ENCODE measurements around the gene PITPNC1. TPM values are rescaled to one million over a fixed set of nuclear protein-coding genes. Genes with fewer than 3 reads are reported as not detected.

PITPNC1 gene
- polyA plus RNA-seq, 1 donor from 2014 or later = 18.8 TPM

DNA sequence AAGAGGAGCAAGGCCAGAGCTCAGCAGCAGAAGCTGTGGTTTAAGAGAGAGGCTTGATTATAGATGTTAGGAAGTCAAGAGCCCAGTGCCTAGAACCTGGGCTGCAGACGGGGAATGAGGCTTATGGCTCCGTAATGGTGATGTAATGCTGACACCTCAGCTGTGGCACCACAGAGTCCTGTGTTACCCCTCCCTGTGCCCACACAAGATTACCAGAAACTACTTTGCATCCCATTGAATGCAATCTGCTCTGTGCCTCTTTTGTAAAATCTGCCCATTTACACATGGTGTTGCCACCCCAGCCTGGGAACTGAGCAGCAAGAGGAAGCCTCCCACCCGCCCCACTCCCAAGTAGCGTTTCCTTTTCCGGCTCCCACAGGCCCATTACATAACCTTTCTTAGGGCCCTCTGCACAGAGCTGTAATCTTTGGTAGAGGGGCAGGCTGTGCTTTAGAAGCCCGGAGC, 57.0 kb downstream of the PITPNC1 start:
- no peak overlapping the region for H2AFZ ChIP-seq (ENCODE audit: low read depth, low read length)
- H3K4me2 ChIP-seq (ENCODE audit: low read length) = no peak overlapping the region
- H3K4me3 ChIP-seq (ENCODE audit: low read length) = no peak overlapping the region
- no peaks in the 10 kb centered on the region for H3K36me3 ChIP-seq (ENCODE audit: insufficient read depth, low read length)
- H3K9me3 ChIP-seq (ENCODE audit: low read length) = no peaks in the 10 kb centered on the region
- H3F3A ChIP-seq (ENCODE audit: insufficient read depth, low read length, poor library complexity, severe bottlenecking) = no peaks in the 10 kb centered on the region
- no peaks in the 10 kb centered on the region for H4K20me1 ChIP-seq (ENCODE audit: insufficient read depth)
- no peaks in the 10 kb centered on the region for H3K9me2 ChIP-seq (ENCODE audit: insufficient read depth, low read length)
- H3K9ac ChIP-seq (ENCODE audit: low read length) = no peak overlapping the region
- H3K27ac ChIP-seq (ENCODE audit: low read length) = no peak overlapping the region
- TF ChIP-seq, protein P1, sequence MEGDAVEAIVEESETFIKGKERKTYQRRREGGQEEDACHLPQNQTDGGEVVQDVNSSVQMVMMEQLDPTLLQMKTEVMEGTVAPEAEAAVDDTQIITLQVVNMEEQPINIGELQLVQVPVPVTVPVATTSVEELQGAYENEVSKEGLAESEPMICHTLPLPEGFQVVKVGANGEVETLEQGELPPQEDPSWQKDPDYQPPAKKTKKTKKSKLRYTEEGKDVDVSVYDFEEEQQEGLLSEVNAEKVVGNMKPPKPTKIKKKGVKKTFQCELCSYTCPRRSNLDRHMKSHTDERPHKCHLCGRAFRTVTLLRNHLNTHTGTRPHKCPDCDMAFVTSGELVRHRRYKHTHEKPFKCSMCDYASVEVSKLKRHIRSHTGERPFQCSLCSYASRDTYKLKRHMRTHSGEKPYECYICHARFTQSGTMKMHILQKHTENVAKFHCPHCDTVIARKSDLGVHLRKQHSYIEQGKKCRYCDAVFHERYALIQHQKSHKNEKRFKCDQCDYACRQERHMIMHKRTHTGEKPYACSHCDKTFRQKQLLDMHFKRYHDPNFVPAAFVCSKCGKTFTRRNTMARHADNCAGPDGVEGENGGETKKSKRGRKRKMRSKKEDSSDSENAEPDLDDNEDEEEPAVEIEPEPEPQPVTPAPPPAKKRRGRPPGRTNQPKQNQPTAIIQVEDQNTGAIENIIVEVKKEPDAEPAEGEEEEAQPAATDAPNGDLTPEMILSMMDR (IDR thresholded peaks at IDR 0.05; ENCODE audit: poor library complexity, severe bottlenecking) = no peak
- no peak for TF ChIP-seq SMC3 (conservative IDR thresholded peaks at IDR 0.05; ENCODE audit: poor library complexity)
- TF ChIP-seq POLR2AphosphoS5 (IDR thresholded peaks at IDR 0.05) = no peak
- no peak for TF ChIP-seq EZH2 (IDR thresholded peaks at IDR 0.05; ENCODE audit: borderline replicate concordance, insufficient read depth, low read length, poor library complexity, severe bottlenecking)
- no peak for TF ChIP-seq RAD21 (conservative IDR thresholded peaks at IDR 0.05)
- TF ChIP-seq REST (IDR thresholded peaks at IDR 0.05; ENCODE audit: borderline replicate concordance) = no peak
- no peaks in the 10 kb centered on the region for H3K27me3 ChIP-seq (ENCODE audit: insufficient read depth, low read depth, low read length)
- H3K79me2 ChIP-seq (replicated peaks; ENCODE audit: insufficient read depth, low read length) = no peaks in the 10 kb centered on the region

- H3F3A ChIP-seq (ENCODE audit: insufficient read depth, low read length, poor library complexity, severe bottlenecking) = no peaks in the 10 kb centered on the region
- no peaks in the 10 kb centered on the region for H3K79me2 ChIP-seq (replicated peaks; ENCODE audit: insufficient read depth, low read length)
- no peak for TF ChIP-seq SMC3 (conservative IDR thresholded peaks at IDR 0.05; ENCODE audit: poor library complexity)
- no peaks in the 10 kb centered on the region for H3K9me3 ChIP-seq (ENCODE audit: low read length)
- H3K4me2 ChIP-seq (ENCODE audit: low read length) = no peak overlapping the region
- H3K27me3 ChIP-seq (ENCODE audit: insufficient read depth, low read depth, low read length) = no peaks in the 10 kb centered on the region
- no peaks in the 10 kb centered on the region for H4K20me1 ChIP-seq (ENCODE audit: insufficient read depth)
- H3K27ac ChIP-seq (ENCODE audit: low read length) = no peak overlapping the region
- no peaks in the 10 kb centered on the region for H3K36me3 ChIP-seq (ENCODE audit: insufficient read depth, low read length)
- no peaks in the 10 kb centered on the region for H3K9me2 ChIP-seq (ENCODE audit: insufficient read depth, low read length)
- H2AFZ ChIP-seq (ENCODE audit: low read depth, low read length) = no peak overlapping the region
- no peak overlapping the region for H3K4me3 ChIP-seq (ENCODE audit: low read length)
- H3K9ac ChIP-seq (ENCODE audit: low read length) = no peak overlapping the region
Observed at GRCh38 chr17:67435122-67435521, 58.0 kb downstream of the PITPNC1 start.

GRCh38 chr17:67435786-67436185, 58.7 kb downstream of the PITPNC1 start:
- Histone ChIP-seq H3K4me2 (ENCODE audit: low read length) (no peak overlapping the region), H3K36me3 (ENCODE audit: insufficient read depth, low read length) (no peaks in the 10 kb centered on the region), H3K4me3 (ENCODE audit: low read length) (no peak overlapping the region), H4K20me1 (ENCODE audit: insufficient read depth) (no peaks in the 10 kb centered on the region), H2AFZ (ENCODE audit: low read depth, low read length) (no peak overlapping the region), H3F3A (ENCODE audit: insufficient read depth, low read length, poor library complexity, severe bottlenecking) (no peaks in the 10 kb centered on the region), H3K9ac (ENCODE audit: low read length) (no peak overlapping the region), H3K79me2 (replicated peaks; ENCODE audit: insufficient read depth, low read length) (no peaks in the 10 kb centered on the region), H3K27me3 (ENCODE audit: insufficient read depth, low read depth, low read length) (no peaks in the 10 kb centered on the region), H3K27ac (ENCODE audit: low read length) (no peak overlapping the region), H3K9me3 (ENCODE audit: low read length) (no peaks in the 10 kb centered on the region), H3K9me2 (ENCODE audit: insufficient read depth, low read length) (no peaks in the 10 kb centered on the region)
- TF ChIP-seq TAF1 (IDR thresholded peaks at IDR 0.05; ENCODE audit: low read depth) (no peak), POLR2AphosphoS5 (IDR thresholded peaks at IDR 0.05) (no peak)

Data from neural cell (in vitro differentiated cells).